GM12878 (cell line): ENCODE results near the gene ERC1.

ENCODE experiments used
- ATF7 ChIP-seq: fragments of 450-650 bp; IDR thresholded peaks from 2 replicates; pipeline ENCODE4 v1.6.1; 2016; ENCODE audit warnings: low read depth, mild to moderate bottlenecking
- CEBPB ChIP-seq, 2 experiments: fragments of 150-350 bp in 1 of 2; IDR thresholded peaks; 2 replicates each; pipeline ENCODE4 v1.6.1; 2012 to 2014; ENCODE audit warnings: low read depth in 2 of 2, low read length in 2 of 2, borderline replicate concordance in 1 of 2, inconsistent platforms in 1 of 2
- FOS ChIP-seq: IDR thresholded peaks from 3 replicates; pipeline ENCODE4 v1.6.1; 2011; ENCODE audit warnings: borderline replicate concordance; ENCODE audit not compliant: insufficient read length; ENCODE audit errors: extremely low read depth
- HDAC2 ChIP-seq: fragments of 200-600 bp; sonication (generic); IDR thresholded peaks from 2 replicates; pipeline ENCODE4 v1.6.1; 2017
- LARP7 ChIP-seq: fragments of 450-650 bp; IDR thresholded peaks from 2 replicates; pipeline ENCODE4 v1.6.1; 2017; ENCODE audit warnings: mild to moderate bottlenecking
- POLR2AphosphoS5 ChIP-seq: IDR thresholded peaks from 2 replicates; pipeline ENCODE4 v1.6.1; 2011; ENCODE audit warnings: mild to moderate bottlenecking, low read length, inconsistent platforms
- REST ChIP-seq: IDR thresholded peaks from 2 replicates; pipeline ENCODE4 v1.6.1; 2012; ENCODE audit warnings: mild to moderate bottlenecking, low read depth, low read length
- TBL1XR1 ChIP-seq: IDR thresholded peaks from 2 replicates; pipeline ENCODE4 v1.6.1; 2012; ENCODE audit warnings: low read depth, low read length, improper control_type of control experiment
- YY1 ChIP-seq: IDR thresholded peaks from 2 replicates; pipeline ENCODE4 v1.6.1; 2011; ENCODE audit warnings: low read depth, mild to moderate bottlenecking, low read length
- TF ChIP-seq, protein P1 (sequence below): IDR thresholded peaks from 2 replicates; pipeline ENCODE4 v1.6.1; 2011; ENCODE audit warnings: low read depth, mild to moderate bottlenecking, low read length, moderate library complexity, borderline replicate concordance; ENCODE audit errors: extremely low read depth

DNA sequence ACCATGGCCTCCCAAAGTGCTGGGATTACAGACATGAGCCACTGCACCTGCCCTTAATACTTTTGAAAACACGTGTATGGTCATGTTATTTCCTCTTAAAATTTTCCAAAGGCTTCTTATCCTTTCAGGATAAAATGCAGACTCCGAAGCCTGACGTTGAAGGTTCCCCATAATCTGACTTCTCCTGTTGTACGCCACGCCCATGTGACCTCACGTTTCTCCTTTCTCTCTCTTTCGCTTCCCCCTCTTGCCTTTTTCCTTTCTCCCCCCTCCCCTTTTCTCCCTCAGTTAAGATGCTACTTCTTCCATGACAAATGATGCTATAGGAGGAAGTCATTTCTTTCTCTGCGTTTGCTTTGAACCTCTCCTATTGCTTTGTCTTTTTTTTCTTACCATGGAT lies 337.4 kb downstream of the ERC1 start:
- no peak for TF ChIP-seq LARP7
- no peak for TF ChIP-seq YY1
- TF ChIP-seq REST, result no peak
- no peak for TF ChIP-seq CEBPB (IDR thresholded peaks at IDR 0.05; ENCODE audit: borderline replicate concordance in 1 of 2, low read depth in 2 of 2, low read length in 2 of 2)
- TF ChIP-seq ATF7, result no peak
- TF ChIP-seq, protein P1, sequence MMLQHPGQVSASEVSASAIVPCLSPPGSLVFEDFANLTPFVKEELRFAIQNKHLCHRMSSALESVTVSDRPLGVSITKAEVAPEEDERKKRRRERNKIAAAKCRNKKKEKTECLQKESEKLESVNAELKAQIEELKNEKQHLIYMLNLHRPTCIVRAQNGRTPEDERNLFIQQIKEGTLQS, result no peak
- no peak for TF ChIP-seq HDAC2
- TF ChIP-seq POLR2AphosphoS5, result no peak
- TF ChIP-seq TBL1XR1, result no peak
- no peak for TF ChIP-seq FOS
